ENCODE data around the gene DSC3. TPM values are rescaled to one million over a fixed set of nuclear protein-coding genes. Genes with fewer than 3 reads are reported as not detected.

Gene DSC3
- 100 to 1,000 TPM in 1 of 12 donors, 10 to 100 TPM in 2, 1 to 10 TPM in 4, under 1 TPM in 3, not detected in 2; 0.38 to 146 (median 1.2) TPM for polyA plus RNA-seq (ENCODE audit: insufficient read length in 12 of 12)
- long read RNA-seq, donor 1: 0 reads
- long read RNA-seq, donor 2: 0 reads
- long read RNA-seq, donor 3: 0 reads
- long read RNA-seq, donor 4: 0 reads
- long read RNA-seq, donor 5, full-length matches to known transcripts: 1 of 1 reads
- long read RNA-seq, donor 5, partial matches to known transcripts: 0 of 1 reads
- long read RNA-seq, donor 5, other reads (novel, unspliced or antisense): 0 of 1 reads
- long read RNA-seq, donor 6: 0 reads
- long read RNA-seq, donor 7: 0 reads
- long read RNA-seq, donor 8: 0 reads
- long read RNA-seq, donor 9, full-length matches to known transcripts: 1 of 1 reads
- long read RNA-seq, donor 9, partial matches to known transcripts: 0 of 1 reads
- long read RNA-seq, donor 9, other reads (novel, unspliced or antisense): 0 of 1 reads
- long read RNA-seq, donor 10: 0 reads
- long read RNA-seq, donor 11, full-length matches to known transcripts: 1 of 1 reads
- long read RNA-seq, donor 11, partial matches to known transcripts: 0 of 1 reads
- long read RNA-seq, donor 11, other reads (novel, unspliced or antisense): 0 of 1 reads

DNA sequence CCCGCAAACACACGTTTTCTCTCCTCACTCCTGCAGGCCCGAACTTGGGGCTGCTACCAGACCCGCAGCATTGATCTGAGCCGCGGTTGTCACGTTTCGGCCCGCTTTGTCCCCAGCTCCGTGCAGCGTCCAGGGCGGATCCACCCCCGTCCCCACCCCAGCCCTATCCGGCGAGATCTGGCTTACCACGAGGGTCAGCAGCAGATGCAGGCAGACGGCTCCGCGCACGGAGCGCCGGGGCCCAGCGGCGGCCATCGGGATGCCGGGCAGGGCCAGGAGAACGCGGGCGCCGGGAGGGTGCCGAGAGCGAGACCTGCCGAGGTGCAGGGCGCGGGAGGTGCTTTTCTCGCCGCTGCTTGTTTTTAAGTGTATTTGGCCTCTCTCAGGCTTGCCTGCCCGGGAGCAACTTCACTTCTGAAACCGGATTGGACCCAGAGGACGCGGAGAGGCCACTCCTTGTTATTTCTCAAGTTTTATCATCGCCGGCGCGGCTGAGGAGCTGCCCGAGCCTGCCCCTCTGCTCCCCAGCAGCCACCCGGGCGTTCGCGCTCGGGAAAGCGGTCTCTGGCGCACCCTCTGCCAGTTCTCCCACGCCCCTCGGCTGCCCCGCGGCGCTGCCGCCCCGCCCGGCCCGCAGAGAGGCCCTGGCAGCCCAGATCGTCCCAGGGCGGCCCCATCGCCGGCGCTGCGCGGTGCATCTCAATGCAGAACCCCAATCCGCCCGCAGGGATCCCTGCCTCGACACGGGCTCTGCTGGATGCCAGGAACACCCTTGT lies at the start of gene DSC3:
DSC3 (minus strand) TSS at position 337 of the 776 bp plus-strand sequence; CDS start at position 255, 82 bp downstream.
- DNase-seq: peak; percentile 35

- DNase-seq: no peak
Observed at GRCh38 chr18:31091350-31091749, 48.8 kb upstream of the DSC3 start.

GRCh38 chr18:31088532-31088931 lies 46.0 kb upstream of the DSC3 start:
- DNase-seq: no peak

- DNase-seq: no peak
Observed at GRCh38 chr18:31079973-31080372, 37.4 kb upstream of the DSC3 start.

- DNase-seq: no peak
Observed at GRCh38 chr18:31077878-31078277, 35.3 kb upstream of the DSC3 start.

GRCh38 chr18:31072175-31072574 lies 29.6 kb upstream of the DSC3 start:
- DNase-seq: no peak

- DNase-seq: no peak
Observed at GRCh38 chr18:31070206-31070605, 27.7 kb upstream of the DSC3 start.

- DNase-seq: no peak
Observed at GRCh38 chr18:31066266-31066665, 23.7 kb upstream of the DSC3 start.

GRCh38 chr18:31065036-31065773 lies 22.7 kb upstream of the DSC3 start:
- DNase-seq: no peak

- no peak for DNase-seq
Observed at GRCh38 chr18:31064130-31064529, 21.6 kb upstream of the DSC3 start.

- no peak for DNase-seq
Observed at GRCh38 chr18:31061945-31062344, 19.4 kb upstream of the DSC3 start.

- DNase-seq: no peak
Observed at GRCh38 chr18:31058897-31059296, 16.4 kb upstream of the DSC3 start.

- DNase-seq: no peak
Observed at GRCh38 chr18:31057917-31058316, 15.4 kb upstream of the DSC3 start.

GRCh38 chr18:31057051-31057450 lies 14.5 kb upstream of the DSC3 start:
- no peak for DNase-seq

DNA sequence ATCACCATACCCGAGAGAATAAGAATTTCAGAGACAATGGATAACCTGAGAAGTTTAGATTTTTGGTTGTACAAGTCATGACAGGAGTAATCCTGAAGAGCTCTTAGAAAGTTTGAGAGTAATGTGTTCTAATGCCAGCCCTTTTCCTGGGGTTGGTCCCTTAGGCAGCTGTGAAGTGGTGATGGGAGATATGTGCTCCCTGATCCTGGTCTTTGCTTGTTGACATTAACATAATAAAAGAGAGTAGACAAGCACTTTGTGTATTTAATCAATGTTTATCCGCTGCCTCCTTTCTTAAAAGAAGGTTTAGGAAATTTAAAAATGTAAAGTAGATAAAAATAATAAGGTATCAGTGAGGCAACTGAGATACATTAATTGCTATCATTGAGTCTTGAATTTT lies 13.8 kb upstream of the DSC3 start:
- no peak for DNase-seq

DNA sequence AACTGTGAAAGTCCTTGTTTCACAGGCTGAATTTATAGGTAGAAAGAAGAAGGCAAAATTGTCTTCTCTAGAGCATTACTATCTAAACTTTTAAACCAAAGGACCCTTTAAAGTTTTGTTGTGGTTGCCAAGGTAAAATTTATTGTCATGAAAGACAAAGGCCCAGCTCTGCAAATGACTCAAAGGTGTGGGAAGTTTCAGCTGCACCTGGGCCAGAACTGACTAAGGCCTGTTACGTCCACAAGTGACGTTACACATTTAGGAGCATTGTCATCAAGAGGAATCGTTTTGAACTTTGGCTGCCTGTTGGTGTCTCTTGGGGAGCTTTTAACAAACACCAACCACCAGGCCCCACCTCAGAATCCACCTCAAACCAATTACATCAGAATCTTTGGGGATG lies 8.1 kb upstream of the DSC3 start:
- no peak for DNase-seq

DNA sequence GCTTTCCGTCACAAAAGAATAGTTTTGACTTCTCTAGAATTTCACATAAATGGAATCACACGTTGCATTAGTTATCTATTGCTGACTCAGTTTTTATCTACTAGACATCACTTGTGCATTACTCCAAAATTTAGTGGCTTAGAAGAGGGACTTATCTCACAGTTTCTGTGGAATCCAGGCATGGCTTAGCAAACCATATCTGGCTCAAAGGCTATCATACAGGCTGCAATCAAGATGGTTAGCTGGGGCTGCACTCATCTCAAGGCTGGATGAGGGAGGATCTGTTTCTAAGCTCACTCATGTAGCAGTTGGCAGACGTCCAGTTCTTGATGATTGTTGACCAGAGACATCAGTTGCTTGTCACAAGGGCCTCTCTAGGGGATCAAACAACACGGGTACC lies 6.6 kb upstream of the DSC3 start:
- DNase-seq: no peak

DNA sequence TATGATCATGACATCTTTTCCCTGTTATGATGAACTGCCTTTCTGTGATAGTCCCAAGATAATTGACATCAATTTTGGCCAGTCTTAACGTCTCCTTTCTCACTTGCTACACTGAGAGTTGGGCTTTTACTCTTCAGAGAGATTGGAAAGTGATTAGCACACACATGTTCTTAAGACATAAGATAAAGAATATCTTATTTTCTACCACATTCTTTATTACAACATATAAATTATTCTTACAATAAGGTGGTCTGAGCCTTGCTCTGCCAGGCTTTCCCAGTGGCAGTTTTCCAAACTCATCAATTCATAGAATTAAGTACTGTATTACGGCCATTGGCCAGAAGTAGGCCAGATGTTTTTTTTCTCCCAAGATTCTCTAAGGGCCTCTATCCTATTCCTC lies 5.7 kb upstream of the DSC3 start:
- no peak for DNase-seq

GRCh38 chr18:31046916-31047315 lies 4.4 kb upstream of the DSC3 start:
- DNase-seq: no peak

GRCh38 chr18:31045599-31045998 lies 3.1 kb upstream of the DSC3 start:
- no peak for DNase-seq

- DNase-seq: no peak
Observed at GRCh38 chr18:31044926-31045325, 2.4 kb upstream of the DSC3 start.

GRCh38 chr18:31043709-31044108 lies 1.2 kb upstream of the DSC3 start:
- no peak for DNase-seq

Measured in muscle of arm (tissue), 14 donors.